Kidney (tissue), 14 donors: ENCODE measurements around the gene SUGT1. TPM values are rescaled to one million over a fixed set of nuclear protein-coding genes. Genes with fewer than 3 reads are reported as not detected.
"Not testable (repeated sequence)": the region's sequence is repeated elsewhere in the genome, so short reads cannot be mapped to it uniquely, and the experiment has no call there.

ENCODE experiments used
- DNase-seq, 5 donors: peaks; one replicate each; pipeline ENCODE4 v3.0.0-alpha.2; 2013 to 2020
- FAIRE-seq: peaks from 2 replicates; lab custom pipeline; 2012; peaks lifted over from hg19 to GRCh38; lab: Jason Lieb, UNC
- H3K27ac ChIP-seq, 2 donors: one replicate each; pipeline ENCODE4 v1.7.0; 2013; ENCODE audit warnings: low read depth in 2 of 2, low read length in 2 of 2, inconsistent platforms in 1 of 2
- H3K27me3 ChIP-seq: one replicate; pipeline ENCODE4 v1.7.1; 2013; ENCODE audit warnings: low read length, inconsistent platforms; ENCODE audit not compliant: control insufficient read depth, insufficient read depth
- H3K36me3 ChIP-seq, 3 donors: one replicate each; pipeline versions ENCODE4 v1.7.0 to v1.7.1; 2013; ENCODE audit warnings: low read length in 3 of 3, control low read depth in 1 of 3, inconsistent platforms in 1 of 3; ENCODE audit not compliant: insufficient read depth in 3 of 3, control insufficient read depth in 2 of 3
- H3K4me1 ChIP-seq, 3 donors: one replicate each; pipeline versions ENCODE4 v1.7.0 to v1.7.1; 2013; ENCODE audit warnings: low read length in 3 of 3, inconsistent platforms in 1 of 3, low read depth in 1 of 3; ENCODE audit not compliant: control insufficient read depth in 2 of 3, insufficient read depth in 2 of 3
- H3K4me3 ChIP-seq, 3 donors: one replicate each; pipeline versions ENCODE4 v1.7.0 to v1.8.1; 2013; ENCODE audit warnings: low read length in 3 of 3, control low read depth in 1 of 3, inconsistent platforms in 1 of 3
- H3K9ac ChIP-seq, 3 donors: one replicate each; pipeline versions ENCODE4 v1.7.0 to v1.7.1; 2013; ENCODE audit warnings: low read length in 3 of 3, control low read depth in 1 of 3, inconsistent platforms in 1 of 3
- H3K9me3 ChIP-seq, 3 donors: one replicate each; pipeline versions ENCODE4 v1.7.0 to v1.7.1; 2013; ENCODE audit warnings: low read length in 3 of 3, control low read depth in 1 of 3, inconsistent platforms in 1 of 3; ENCODE audit not compliant: control insufficient read depth in 2 of 3, insufficient read depth in 1 of 3
- CTCF ChIP-seq: IDR thresholded peaks from 3 replicates; pipeline ENCODE4 v1.5.1; 2012; ENCODE audit warnings: mild to moderate bottlenecking, moderate library complexity, borderline replicate concordance; ENCODE audit not compliant: insufficient read depth; ENCODE audit errors: extremely low read depth
- intact Hi-C: fragments of 100-400 bp; cut with DNase I; formaldehyde crosslinking; loops from one replicate; pipeline ENCODE4 v1.11.1; 2022
- polyA plus RNA-seq: library from polyadenylated mRNA; stranded (reverse); fragments of 350-450 nt; fragmentation: Illumina TruSeq; extraction: RNeasy Lipid Tissue Mini Kit (QIAGEN cat#74804); gene quantifications from one replicate; pipeline ENCODE4 v1.2.3, GENCODE V29; 2014; ENCODE audit warnings: low read depth, low replicate concordance; ENCODE audit not compliant: insufficient read depth
- total RNA-seq: library from RNA; stranded (reverse); fragmentation: NEBNext Ultra II Directional; extraction: Animal tissue kit (Norgen Biotek cat#: 25700); gene quantifications from one replicate; pipeline ENCODE4 v1.2.1, GENCODE V29; 2021
- donor health status: control.
- donor health status: control.
- donor health status: control.
- donor health status: control.
- donor health status: control.
- donor health status: DM: yes; HTN: yes; CAD: no.
- donor health status: Normal renal cell carcinoma (clear cell type).

The SUGT1 gene
- total and polyA plus RNA-seq, 2 donors from 2014 or later = 51.5 to 55.8 TPM

- H3K27me3 ChIP-seq, intact Hi-C loops, H3K4me3 ChIP-seq, H3K36me3 ChIP-seq, H3K27ac ChIP-seq, H3K9me3 ChIP-seq, H3K9ac ChIP-seq, H3K4me1 ChIP-seq: not testable (repeated sequence)
- DNase-seq (peak in 2 of 5 donors; percentile 46 to 67), FAIRE-seq (peak; percentile 35)
- peak; percentile 47 for TF ChIP-seq CTCF
Observed at GRCh38 chr13:52609013-52609606, 43.5 kb upstream of the SUGT1 start.

DNA sequence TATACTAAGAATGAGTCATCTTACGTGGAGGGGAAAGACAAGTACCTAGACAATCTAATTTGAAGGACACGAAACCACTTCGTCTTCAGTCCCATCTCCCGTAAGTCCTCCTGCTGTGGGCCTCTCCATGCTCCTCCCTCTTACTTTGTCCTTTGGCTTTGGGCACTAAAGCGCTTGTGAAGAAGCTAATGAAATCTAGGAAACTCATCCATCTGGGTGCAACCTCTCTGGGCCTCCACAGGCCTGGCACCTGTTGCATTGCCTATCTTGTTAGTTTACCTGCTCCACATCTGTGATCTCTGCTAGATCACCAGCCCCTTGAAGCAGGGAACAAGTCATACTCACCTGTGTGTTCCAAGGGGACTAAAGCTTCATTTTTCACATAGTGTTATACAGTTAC is 42.5 kb upstream of the SUGT1 start:
- intact Hi-C loops, DNase-seq, H3K4me3 ChIP-seq, H3K27ac ChIP-seq, H3K9ac ChIP-seq, H3K4me1 ChIP-seq, H3K36me3 ChIP-seq, H3K27me3 ChIP-seq, FAIRE-seq, H3K9me3 ChIP-seq: not testable (repeated sequence)

DNA sequence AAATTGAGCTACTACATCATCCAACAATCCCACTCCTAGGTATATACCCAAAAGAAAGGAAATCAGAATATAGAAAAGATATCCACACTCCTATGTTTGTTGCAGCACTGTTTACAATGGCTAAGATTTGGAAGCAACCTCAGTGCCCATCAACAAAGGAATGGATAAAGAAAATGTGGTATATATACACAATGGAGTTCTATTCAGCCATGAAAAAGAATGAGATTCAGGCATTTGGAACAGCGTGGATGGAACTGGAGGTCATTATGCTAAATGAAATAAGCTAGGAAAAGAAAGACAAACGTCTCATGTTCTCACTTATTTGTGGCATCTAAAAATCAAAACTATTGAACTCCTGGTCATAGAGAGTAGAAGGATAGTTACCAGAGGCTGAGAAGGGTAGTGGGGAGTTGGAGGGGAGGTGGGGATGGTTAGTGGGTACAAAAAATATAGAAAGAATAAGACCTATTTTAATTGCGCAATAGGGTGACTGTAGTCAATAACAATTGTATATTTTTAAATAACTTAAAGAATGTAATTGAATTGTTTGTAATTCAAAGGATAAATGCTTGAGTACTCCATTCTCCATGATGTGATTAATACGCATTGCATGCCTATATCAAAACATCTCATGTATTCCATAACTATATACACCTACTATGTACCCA is 37.4 kb upstream of the SUGT1 start:
- intact Hi-C loops = no loop called here
- no peak for FAIRE-seq

More for the DNA sequence above, 37.4 kb upstream of the SUGT1 start:
- no peak for DNase-seq
- Histone ChIP-seq H3K9me3 (no peaks in the 10 kb centered on the region), H3K36me3 (no peaks in the 10 kb centered on the region), H3K27ac (no peak overlapping the region), H3K4me3 (no peak overlapping the region), H3K4me1 (peaks cover 0 to 5% (median 0%) of the 10 kb centered on the region in 3 donors), H3K27me3 (no peaks in the 10 kb centered on the region), H3K9ac (no peak overlapping the region)
- TF ChIP-seq CTCF = no peak
